GM18861 (cell line): ENCODE data around the gene CLEC16A.
"Not testable (repeated sequence)": the region's sequence is repeated elsewhere in the genome, so short reads cannot be mapped to it uniquely, and the experiment has no call there.

Source experiments
- ATAC-seq: cut with Tn5 transposase; IDR thresholded peaks from one replicate; pipeline ENCODE4 v1.9.1; 2021; ENCODE audit not compliant: unreplicated experiment

Gene CLEC16A

DNA sequence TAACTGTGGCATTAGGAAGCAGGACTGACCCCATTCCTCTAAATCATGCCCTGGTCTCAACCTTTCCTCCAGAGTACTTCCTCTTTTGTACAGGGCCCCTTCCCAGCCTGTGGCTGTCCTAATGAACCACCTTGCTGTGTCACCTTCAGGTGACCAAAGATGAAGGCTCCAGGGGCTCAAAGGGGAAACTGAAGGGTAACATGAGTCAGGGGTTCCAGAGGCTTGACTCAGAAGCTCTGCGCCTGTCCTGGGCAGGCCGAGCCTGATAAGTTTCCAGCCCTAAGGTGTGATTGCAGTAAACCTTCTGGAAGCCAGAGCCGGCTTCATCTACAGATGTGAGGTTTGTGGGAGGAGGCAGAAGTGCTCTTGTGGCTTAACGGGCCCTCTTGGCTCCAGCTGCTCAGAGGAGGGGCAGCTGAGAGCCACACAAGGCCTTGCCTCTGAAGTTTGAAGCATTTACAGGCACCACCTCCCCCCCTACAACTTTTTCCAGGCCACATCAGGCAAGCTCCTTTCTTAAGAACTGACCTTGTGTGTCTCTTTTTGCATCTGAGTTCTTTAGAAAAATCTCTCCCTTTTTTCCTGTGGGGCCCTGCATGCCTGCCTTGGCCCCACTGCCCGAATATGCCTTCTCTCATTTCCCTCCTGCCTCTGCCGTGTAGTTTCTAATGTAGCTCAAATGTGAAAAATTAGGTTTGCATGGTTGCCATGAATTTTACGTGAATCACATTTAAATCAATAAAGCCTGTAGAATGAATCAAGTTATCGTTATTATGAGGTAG is 149.9 kb downstream of the CLEC16A start:
- ATAC-seq, result peak; percentile 47

DNA sequence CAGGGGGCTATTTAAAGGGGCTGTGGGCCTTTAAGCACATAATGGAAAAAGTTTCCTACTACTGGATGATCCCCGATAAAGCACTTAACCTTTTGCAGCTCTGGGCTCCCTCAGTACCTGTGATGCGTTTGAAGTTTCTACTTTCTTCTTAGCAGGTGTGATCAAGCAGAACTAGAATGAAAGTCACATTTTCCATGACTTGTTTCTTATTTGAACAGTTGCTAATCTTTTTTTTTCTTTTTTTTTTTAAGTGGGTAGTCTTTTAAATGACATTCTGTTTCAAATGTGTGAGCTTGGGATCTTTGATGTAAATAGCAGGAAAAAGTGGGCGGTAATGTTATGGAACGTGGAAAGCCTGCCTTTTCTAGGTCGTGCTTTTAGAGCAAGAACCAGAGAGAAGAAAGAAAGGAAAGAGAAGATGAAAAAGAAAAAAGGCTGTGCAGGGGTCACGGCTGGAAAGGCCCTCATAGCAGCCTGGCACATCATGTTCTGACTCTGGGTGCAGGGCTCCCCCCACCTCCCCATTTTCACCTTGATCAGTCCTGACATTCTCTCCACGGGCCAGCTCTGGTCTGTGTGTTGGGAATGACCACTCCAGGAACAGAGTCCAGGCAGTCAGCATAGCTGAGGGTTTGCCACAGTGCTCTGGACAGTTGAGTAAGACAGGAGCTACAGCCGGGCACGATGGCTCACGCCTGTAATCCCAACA is 150.6 kb downstream of the CLEC16A start:
- no peak for ATAC-seq

DNA sequence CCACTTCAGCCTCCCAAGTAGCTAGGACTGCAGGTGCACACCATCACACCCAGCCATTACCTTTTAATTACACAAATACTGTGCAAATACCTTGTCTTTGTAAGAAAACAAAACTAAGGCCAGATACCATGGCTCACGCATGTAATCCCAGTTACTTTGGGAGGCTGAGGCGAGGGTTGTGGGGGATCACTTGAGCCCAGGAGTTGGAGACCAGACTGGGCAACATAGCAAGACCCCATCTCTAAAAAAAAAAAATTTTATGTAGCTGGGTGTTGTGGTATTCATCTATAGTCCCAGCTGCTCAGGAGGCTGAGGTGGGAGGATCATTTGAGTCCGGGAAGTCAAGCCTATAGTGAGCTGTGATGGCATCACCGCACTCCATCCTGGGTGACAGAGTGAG is 151.6 kb downstream of the CLEC16A start:
- ATAC-seq, result no peak

DNA sequence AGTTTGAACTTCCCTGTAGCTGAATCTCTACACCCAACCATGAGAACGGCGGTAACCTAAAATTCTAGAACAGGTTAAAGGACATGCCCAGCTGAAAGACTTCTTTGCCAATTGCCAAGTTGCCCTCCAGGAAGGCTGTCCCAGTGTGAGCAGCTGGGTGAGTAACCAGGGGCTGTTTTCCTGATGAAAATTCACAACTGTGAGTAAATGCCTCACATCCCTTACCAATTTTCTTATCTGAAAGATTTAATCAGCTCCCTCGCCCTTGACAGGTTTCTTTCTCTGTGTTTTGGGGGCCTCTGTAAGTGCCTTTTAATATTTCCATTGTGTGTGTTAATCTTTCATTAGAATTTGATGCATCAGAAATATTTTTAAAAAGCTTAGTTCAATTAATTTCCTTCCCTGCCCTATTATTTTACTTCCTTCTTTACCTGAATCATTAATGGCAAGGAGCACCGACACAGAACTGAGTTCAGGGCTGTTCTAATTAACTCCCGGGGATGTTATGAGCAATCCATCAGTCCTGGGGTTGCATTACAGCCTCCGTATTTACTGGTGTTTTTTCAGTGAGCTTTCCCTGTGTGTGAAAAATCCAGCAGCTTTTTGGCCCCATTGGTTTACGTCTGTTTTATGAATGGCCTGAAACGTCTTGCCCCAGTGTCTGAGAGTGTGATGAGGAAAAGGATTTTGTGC is 152.9 kb downstream of the CLEC16A start:
- no peak for ATAC-seq

DNA sequence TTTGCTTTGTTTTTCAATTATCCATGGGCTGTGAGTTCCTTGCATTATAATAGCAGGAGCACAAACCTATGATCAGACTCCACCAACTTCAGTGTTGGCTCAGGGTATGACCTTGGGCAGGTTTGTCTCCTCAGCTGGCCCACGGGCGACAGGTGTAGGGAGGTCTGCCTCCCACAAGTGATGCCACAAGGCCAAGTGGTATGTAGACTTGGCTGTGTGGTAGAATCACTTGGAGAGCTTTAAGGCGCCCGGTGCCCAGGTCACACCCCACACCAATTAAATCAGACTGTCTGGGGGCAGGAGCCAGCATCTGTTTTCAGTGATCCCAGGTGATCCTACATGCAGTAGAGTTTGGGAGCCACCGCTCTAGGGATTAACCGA is 153.4 kb downstream of the CLEC16A start:
- no peak for ATAC-seq

DNA sequence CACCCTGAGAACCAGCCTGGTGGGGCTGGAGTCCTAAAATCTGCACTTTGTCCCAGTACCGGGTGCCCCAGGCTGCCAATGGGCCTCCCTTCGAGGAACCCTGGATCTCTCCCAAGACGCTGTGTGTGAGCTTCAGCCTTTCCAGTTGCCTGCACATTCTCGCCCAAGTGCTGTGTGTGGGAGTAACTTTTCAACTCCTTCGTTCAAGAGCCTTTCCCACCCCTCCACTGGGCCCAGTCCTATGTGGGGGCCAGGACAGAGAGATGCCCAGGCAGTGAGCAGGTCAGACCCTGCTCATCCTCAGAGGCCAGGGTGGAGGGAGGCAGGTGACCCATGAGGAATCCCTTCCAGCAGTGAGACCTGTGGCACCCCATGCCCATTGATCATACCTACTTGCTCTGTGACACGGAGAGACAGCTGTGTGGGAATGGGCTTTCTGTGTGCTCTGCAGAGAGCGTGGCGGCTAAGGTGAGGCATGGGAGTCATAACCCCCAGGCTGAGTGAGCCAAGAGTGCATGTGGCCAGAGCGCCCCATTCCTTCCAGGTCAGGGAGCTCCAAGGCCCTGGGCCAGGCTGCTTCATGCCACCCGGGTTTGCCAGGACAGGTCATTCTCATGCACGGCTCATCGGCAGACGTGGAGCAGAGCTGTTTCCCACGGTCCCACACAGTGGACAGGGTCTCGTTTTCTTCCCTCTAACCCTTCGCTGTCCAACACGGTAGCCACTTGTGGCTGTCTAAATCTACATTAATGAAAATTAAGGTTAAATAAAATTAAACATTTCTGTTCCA is 154.4 kb downstream of the CLEC16A start:
- no peak for ATAC-seq

DNA sequence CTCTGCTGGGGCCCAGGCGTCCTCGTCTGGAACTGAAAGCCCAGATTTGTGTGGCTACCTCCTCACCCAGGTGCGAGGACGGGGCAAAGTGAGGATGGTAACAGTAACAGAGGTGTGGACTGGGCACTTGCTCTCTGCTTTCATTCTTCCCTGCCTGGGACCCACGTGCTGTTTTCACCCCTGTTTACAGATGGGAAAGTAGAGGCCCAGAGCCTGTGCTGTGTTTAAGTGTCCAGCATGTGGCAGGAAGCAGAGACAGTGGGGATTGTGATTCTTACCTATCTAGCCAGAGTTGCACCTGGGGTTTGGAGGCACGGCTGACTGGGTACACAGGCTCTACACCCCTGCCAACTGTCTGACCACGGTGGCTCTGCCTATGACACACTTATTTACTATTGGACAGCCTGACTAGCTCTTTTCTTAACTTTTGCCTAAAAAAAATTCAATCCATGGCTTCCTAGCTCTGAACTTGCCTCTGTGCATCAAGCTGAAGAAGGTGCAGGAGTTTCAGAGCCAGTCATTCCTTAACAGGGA is 155.4 kb downstream of the CLEC16A start:
- no peak for ATAC-seq

DNA sequence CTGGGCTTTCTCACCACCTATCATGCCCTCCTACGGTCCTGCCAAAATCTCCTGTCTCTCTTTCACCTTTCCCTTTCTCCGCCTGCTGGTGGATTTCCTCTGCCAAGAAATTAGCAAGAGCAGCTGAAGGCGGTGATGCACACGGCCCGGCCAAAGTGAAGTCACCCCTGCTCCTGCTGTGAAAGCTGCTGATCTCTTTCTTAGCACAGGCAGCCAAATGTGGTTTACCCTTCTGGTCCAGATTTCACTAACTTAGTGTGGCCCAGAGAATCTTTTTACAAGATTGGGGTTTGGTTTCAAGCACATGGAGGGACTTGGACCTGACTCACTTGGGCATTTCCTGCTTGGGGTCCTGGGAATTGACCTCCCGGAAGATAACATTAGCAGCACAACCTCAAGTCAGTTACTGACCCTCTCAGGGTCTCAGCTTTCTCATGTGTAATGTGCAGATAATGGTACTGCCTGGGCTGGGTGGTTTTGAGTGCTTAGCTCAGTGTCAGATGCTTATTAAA is 155.9 kb downstream of the CLEC16A start:
- peak; percentile 30 for ATAC-seq

DNA sequence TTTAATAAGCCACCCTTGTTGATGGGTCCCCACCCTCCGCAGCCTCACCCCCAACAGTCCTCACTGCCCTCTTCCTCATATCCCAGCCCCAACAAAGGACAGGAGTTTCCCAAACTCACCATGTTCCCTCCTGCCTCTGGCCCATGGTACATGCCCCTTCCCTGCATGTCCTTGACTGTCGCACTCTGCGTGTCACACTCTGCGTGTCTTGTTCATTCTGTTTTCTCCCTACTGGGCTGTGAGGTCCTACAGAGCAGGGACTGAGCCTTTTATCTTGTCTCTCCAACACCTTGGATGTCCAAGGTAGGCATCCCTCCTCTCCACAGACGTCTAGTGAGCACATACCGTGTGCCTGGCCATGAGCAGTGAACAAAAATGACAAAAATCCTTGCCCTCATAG is 156.9 kb downstream of the CLEC16A start:
- ATAC-seq, result no peak

- no peak for ATAC-seq
These were observed 157.5 kb downstream of the CLEC16A start for GRCh38 chr16:11101695-11102522.

DNA sequence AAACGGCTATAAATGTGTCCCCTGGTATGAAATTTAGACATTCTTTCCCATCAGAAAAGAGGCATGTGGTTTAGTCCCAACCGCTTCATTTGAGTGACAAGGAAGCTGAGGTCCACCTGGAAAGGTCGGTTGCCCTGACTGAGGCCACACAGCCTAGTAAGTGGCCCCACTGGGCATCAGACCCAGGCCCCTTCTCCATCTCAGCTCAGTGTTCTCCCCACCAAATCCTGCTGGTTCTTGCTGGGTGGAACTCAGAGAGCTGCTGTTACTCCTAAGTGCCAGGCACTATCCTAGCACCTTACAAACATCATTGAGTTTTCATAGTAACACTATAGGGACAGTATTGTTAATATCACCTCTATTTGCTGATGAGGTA is 158.1 kb downstream of the CLEC16A start:
- ATAC-seq, result no peak

DNA sequence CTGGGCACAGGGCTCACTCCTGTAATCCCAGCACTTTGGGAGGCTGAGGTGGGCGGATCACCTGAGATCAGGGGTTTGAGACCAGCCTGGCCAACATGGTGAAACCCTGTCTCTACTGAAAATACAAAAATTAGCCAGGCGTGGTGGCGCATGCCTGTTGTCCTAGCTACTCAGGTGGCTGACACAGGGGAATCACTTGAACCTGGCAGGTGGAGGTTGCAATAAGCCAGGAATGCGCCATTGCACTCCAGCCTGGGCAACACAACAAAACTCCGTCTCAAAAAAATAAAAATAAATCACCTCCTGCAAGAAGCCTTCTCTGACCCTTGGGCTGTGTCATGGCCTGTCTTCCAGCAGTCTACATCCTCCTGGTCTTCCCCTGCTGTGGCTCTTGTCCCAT is 158.9 kb downstream of the CLEC16A start:
- ATAC-seq, result not testable (repeated sequence)

- peak; percentile 8 for ATAC-seq
These were observed 160.0 kb downstream of the CLEC16A start for GRCh38 chr16:11104168-11105037.

DNA sequence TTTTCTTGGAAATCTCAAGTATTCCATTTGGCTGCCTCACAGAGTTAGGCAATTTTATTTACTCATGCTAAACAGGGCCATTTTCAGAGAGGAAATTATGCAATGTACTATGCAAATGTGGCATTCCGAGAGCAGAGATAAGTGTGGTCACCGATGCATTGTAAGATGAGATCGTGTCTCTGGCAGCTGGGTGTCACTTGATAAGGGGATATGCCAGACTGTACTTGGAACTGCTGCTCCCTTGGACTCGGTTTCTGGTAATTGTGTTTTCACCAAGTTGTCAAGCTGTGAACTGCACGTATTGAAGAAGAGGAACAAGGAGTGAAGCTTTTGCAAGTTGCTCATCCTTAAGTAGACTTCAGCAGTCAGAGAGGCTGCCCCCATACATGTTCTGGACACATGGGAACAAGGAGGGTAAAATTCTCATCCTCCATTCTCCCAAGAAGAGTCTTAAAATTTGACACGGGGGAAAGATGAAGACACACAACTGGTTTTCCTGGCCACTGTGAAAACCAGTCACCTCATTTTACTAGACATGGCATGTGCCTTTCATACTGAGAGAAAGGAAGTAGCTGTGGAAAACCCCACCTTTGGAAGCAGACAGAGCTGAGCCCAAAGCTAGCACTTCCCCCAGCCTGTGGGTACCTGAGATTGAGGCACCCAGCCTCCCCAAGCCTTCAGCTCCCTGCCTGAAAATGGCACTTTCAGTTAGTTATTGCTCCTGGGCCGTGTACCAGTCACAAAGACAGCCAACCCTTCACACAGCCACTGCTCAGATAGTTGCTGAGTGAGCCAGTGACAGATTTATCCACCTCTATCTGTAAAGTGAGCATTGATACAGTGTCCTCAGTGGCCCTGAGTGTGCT is 160.9 kb downstream of the CLEC16A start:
- ATAC-seq, result peak; percentile 65

DNA sequence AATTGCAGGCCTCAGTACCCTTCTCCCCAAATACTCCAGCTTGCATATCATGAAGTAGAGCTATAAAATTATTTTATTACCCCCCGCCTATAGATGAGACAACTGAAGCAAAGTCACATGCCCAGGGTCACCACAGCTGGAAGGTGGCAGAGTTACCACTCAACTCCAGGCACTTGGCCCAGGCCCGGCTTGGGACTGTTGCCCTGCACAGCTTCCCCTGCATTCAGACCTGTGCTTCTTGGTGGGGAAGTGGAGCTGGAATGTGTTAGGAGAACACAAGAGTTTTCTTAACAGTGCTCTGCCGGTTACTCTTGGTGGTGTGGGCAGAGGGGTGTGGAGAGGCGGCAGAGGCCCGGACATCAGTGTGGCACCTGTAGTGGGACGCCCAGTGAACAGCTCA is 162.4 kb downstream of the CLEC16A start:
- ATAC-seq, result no peak

DNA sequence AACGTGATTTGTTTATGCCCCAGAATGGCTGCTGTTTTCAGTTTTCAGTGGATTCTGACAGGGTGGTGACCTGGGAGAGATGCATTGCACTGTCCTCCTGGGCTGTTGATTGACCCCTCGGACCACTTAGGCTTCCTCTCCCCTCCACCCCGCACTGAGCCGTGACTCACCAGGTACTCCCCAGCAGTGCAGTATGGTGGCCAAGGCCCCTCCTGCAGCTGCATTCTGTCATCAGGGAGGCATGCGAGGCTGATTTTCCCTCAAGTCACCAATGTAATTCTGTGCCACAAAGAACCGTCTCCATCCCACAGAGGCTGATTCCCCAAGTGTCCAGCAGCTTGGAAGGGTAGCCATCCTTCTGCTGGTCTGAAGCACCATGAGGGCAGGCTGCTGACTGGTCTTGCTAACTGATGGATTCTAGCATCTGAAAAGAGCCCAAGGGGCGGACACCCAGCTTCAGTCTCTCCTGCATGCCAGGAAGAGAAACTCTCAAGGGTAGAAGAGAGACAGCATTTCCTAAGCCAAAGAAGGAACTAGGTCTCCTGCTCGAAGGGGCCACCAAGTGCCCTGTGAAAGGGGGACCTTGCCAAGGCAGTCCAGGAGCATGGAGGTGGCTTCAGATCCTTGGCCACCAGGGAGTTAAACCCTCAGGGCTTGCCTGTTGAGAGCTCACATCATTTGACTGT is 163.6 kb downstream of the CLEC16A start:
- ATAC-seq, result no peak

DNA sequence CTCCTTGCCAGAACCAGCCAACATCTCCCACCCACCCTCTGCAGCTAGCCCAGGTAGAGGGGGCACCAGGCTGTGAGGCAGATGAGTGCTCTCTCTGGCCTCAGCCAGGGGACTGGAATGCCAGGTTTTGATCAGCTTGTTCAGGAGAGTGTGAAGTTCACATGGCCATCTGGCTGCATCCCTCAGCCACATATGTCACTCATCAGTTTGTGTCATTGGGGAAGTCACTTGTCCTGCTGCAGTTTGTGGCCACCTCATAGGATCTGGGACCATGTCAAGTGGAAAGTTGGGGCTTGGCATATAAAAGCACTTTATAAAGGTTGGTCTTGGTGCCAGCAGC is 164.1 kb downstream of the CLEC16A start:
- no peak for ATAC-seq

DNA sequence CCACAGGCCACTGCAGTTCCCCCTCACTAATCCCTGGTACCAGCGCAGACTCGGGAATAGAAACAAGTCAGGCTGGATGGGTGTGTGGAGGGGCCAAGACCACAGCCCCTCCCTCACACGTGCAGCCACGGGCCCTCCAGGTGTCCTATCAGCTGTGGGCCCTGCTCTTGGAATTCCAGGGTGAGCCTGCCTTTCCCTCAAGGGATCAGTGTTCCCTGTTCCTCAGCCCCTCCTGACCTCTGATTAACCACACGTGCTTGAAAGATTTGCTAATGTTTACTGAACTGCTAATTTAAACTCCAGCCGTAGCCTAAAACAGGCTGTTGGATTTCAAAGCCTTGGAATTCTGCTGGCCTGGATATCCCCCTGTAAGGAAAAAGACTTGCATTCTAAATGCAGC is 165.2 kb downstream of the CLEC16A start:
- no peak for ATAC-seq
